GM12878 (cell line): ENCODE measurements around the gene EEIG2. TPM values are rescaled to one million over a fixed set of nuclear protein-coding genes. Genes with fewer than 3 reads are reported as not detected.

Experiments used
- ATAC-seq: fragments of 200-7000 bp; cut with Tn5 transposase; 3 replicates; pipeline ENCODE4 v1.9.1; 2020; ENCODE audit warnings: mild to moderate bottlenecking, moderate library complexity
- BruUV-seq: library from RNA; stranded (reverse); fragments of 400-500 nt; replicated peaks from 2 replicates; lab custom pipeline; 2021; lab: Mats Ljungman, UMichigan
- CTCF ChIA-PET: fragments of 300-600 bp; sonication (Branson Sonifier 250); formaldehyde crosslinking; extraction: SDS; loops from one replicate; lab custom pipeline; 2021; ENCODE audit warnings: inconsistent platforms; lab: Yijun Ruan, JAX
- POLR2A ChIA-PET: fragments of 350-600 bp; formaldehyde crosslinking; extraction: SDS; loops from one replicate; lab custom pipeline; 2021; ENCODE audit warnings: inconsistent platforms; lab: Charles Lee
- RAD21 ChIA-PET: fragments of 300-600 bp; sonication (Branson Sonifier 250); formaldehyde crosslinking; loops from one replicate; lab custom pipeline; 2023; ENCODE audit warnings: antibody characterized with exemption; ENCODE audit not compliant: unreplicated experiment; lab: Charles Lee
- SMC1A ChIA-PET: fragments of 300-600 bp; sonication (Branson Sonifier 250); formaldehyde crosslinking; loops from one replicate; lab custom pipeline; 2023; ENCODE audit not compliant: unreplicated experiment, uncharacterized antibody; lab: Charles Lee
- DNase-seq: peaks from one replicate; pipeline ENCODE4 v3.0.0-alpha.2; 2011; ENCODE audit warnings: low read depth, low spot score
- FAIRE-seq: peaks from 3 replicates; lab custom pipeline; 2011; peaks lifted over from hg19 to GRCh38; lab: Jason Lieb, UNC
- H2AFZ ChIP-seq: 2 replicates; pipeline ENCODE4 v1.6.0; 2011; ENCODE audit warnings: low read depth, low read length, control low read depth; ENCODE audit not compliant: control insufficient read depth
- H3K27ac ChIP-seq: 2 replicates; pipeline ENCODE4 v1.5.1; 2011; ENCODE audit warnings: control low read depth; ENCODE audit not compliant: control insufficient read depth, insufficient read depth
- H3K27me3 ChIP-seq, 2 experiments: replicated peaks in 1 of 2; 2 replicates each; pipeline versions ENCODE4 v1.6.0 to v1.6.1; 2011; ENCODE audit warnings: low read length in 1 of 2; ENCODE audit not compliant: control insufficient read depth in 2 of 2, insufficient read depth in 2 of 2
- H3K36me3 ChIP-seq, 2 experiments: 2 replicates each; pipeline ENCODE4 v1.5.1; 2011; ENCODE audit warnings: low read length in 1 of 2; ENCODE audit not compliant: control insufficient read depth in 2 of 2, insufficient read depth in 2 of 2
- H3K4me1 ChIP-seq: 2 replicates; pipeline ENCODE4 v1.6.1; 2011; ENCODE audit warnings: mild to moderate bottlenecking, low read length, moderate library complexity, mixed read lengths; ENCODE audit not compliant: control insufficient read depth, insufficient read depth
- H3K4me2 ChIP-seq: 2 replicates; pipeline ENCODE4 v1.6.0; 2011; ENCODE audit warnings: control low read depth; ENCODE audit not compliant: control insufficient read depth, insufficient read depth
- H3K4me3 ChIP-seq: fragments of 200-600 bp; sonication (generic); 2 replicates; pipeline ENCODE4 v1.5.1; 2016
- H3K79me2 ChIP-seq: 2 replicates; pipeline ENCODE4 v1.6.0; 2011; ENCODE audit warnings: low read length; ENCODE audit not compliant: control insufficient read depth, insufficient read depth
- H3K9ac ChIP-seq: 2 replicates; pipeline ENCODE4 v1.8.0; 2011; ENCODE audit warnings: low read length, control low read depth, mixed read lengths; ENCODE audit not compliant: control insufficient read depth, insufficient read depth
- H3K9me3 ChIP-seq: replicated peaks from 3 replicates; pipeline ENCODE4 v1.5.1; 2011; ENCODE audit warnings: mild to moderate bottlenecking, low read length; ENCODE audit not compliant: control insufficient read depth, insufficient read depth
- H4K20me1 ChIP-seq: 2 replicates; pipeline ENCODE4 v1.6.0; 2011; ENCODE audit not compliant: control insufficient read depth, insufficient read depth
- E2F8 ChIP-seq: fragments of 450-650 bp; IDR thresholded peaks from 2 replicates; pipeline ENCODE4 v1.6.1; 2018; ENCODE audit warnings: mild to moderate bottlenecking, low read depth, moderate library complexity; ENCODE audit not compliant: partially characterized antibody
- FOXM1 ChIP-seq: IDR thresholded peaks from 2 replicates; pipeline ENCODE4 v1.6.1; 2012; ENCODE audit warnings: low read depth, mild to moderate bottlenecking, inconsistent platforms, low read length, moderate library complexity
- GABPA ChIP-seq: IDR thresholded peaks from 2 replicates; pipeline ENCODE4 v1.6.1; 2014; ENCODE audit warnings: antibody characterized with exemption, low read depth, mild to moderate bottlenecking, inconsistent platforms
- HDGF ChIP-seq: fragments of 450-650 bp; IDR thresholded peaks from 2 replicates; pipeline ENCODE4 v1.6.1; 2016; ENCODE audit warnings: antibody characterized with exemption
- JUNB ChIP-seq: IDR thresholded peaks from 2 replicates; pipeline ENCODE4 v1.6.1; 2016; ENCODE audit warnings: antibody characterized with exemption, mild to moderate bottlenecking
- KDM1A ChIP-seq: fragments of 200-600 bp; sonication (generic); IDR thresholded peaks from 2 replicates; pipeline ENCODE4 v1.6.1; 2016; ENCODE audit warnings: borderline replicate concordance
- LARP7 ChIP-seq: fragments of 450-650 bp; IDR thresholded peaks from 2 replicates; pipeline ENCODE4 v1.6.1; 2017; ENCODE audit warnings: mild to moderate bottlenecking
- MEF2B ChIP-seq: fragments of 450-650 bp; IDR thresholded peaks from 2 replicates; pipeline ENCODE4 v1.6.1; 2018; ENCODE audit warnings: mild to moderate bottlenecking, moderate library complexity; ENCODE audit not compliant: partially characterized antibody, poor library complexity, severe bottlenecking
- NFYB ChIP-seq: IDR thresholded peaks from 2 replicates; pipeline ENCODE4 v1.6.1; 2011; ENCODE audit warnings: low read depth, mild to moderate bottlenecking, low read length, improper control_type of control experiment, moderate library complexity; ENCODE audit not compliant: insufficient read depth
- NR2C2 ChIP-seq: IDR thresholded peaks from 2 replicates; pipeline ENCODE4 v1.6.1; 2011; ENCODE audit warnings: borderline replicate concordance, low read depth; ENCODE audit not compliant: control insufficient read depth, insufficient read length
- POLR2AphosphoS5 ChIP-seq: IDR thresholded peaks from 2 replicates; pipeline ENCODE4 v1.6.1; 2011; ENCODE audit warnings: mild to moderate bottlenecking, low read length, inconsistent platforms
- RAD21 ChIP-seq: IDR thresholded peaks from 2 replicates; pipeline ENCODE4 v1.6.1; 2011; ENCODE audit warnings: mild to moderate bottlenecking, low read depth, low read length, moderate library complexity; ENCODE audit not compliant: insufficient read depth
- SREBF1 ChIP-seq: IDR thresholded peaks from 2 replicates; pipeline ENCODE4 v1.6.1; 2012; ENCODE audit warnings: mild to moderate bottlenecking, low read length
- ZZZ3 ChIP-seq: IDR thresholded peaks from 2 replicates; pipeline ENCODE4 v1.6.1; 2011; ENCODE audit warnings: low read depth; ENCODE audit not compliant: control insufficient read depth, insufficient read length
- WGBS: methylation state at CpG from one replicate; pipeline ENCODE4 v1.1.6; 2016; ENCODE audit warnings: low lambda C conversion rate; ENCODE audit not compliant: insufficient replicate concordance, insufficient coverage; ENCODE audit errors: missing lambda C conversion rate; 5-methylcytosine and 5-hydroxymethylcytosine counted together
- in situ Hi-C: fragments of 300-500 bp; cut with MboI; formaldehyde crosslinking; loops from 9 replicates; pipeline ENCODE4 v1.14.3; 2018; ENCODE audit warnings: mixed read lengths
- intact Hi-C: fragments of 100-400 bp; cut with micrococcal nuclease; formaldehyde crosslinking; loops from one replicate; pipeline ENCODE4 v1.14.2; 2022; ENCODE audit not compliant: unreplicated experiment
- polyA plus RNA-seq, 11 experiments: library from polyadenylated mRNA; depleted of rRNA in 4 of 11; unstranded in 6 of 11; stranded (reverse) in 5 of 11; fragments of >200 nt; fragmentation: Nextera tagmentation in 4 of 11; fragmentation: Illumina TruSeq in 1 of 11; extraction: Ambion mirVana in 4 of 11; extraction: Trizol in 1 of 11; gene quantifications; 1 replicate in 1 of 11; 2 replicates in 10 of 11; pipeline versions ENCODE4 v1.2.1 to v1.2.3, GENCODE V29; 2011 to 2016; ENCODE audit warnings: inconsistent platforms in 2 of 11, missing spikeins in 2 of 11, low read depth in 1 of 11
- total RNA-seq, 4 experiments: library from RNA; depleted of rRNA in 3 of 4; stranded (reverse); fragments of >200 nt in 3 of 4; fragmentation: Illumina TruSeq in 1 of 4; extraction: Trizol in 1 of 4; gene quantifications; 2 replicates each; pipeline versions ENCODE4 v1.2.1 to v1.2.3, GENCODE V29; 2013 to 2021

Gene EEIG2
- total and polyA plus RNA-seq, 10 of the 15 experiments (the other 5 are each of a cell fraction or from before 2014, with no cell fraction given) = 1.4 to 17.2 (median 9.8) TPM

GRCh38 chr1:108565081-108565480 lies 5.2 kb downstream of the EEIG2 start (continued):
- TF ChIP-seq MEF2B = no peak
- TF ChIP-seq LARP7 = no peak
- no peak for TF ChIP-seq HDGF
- TF ChIP-seq GABPA = no peak
- TF ChIP-seq JUNB = no peak
- no peak for TF ChIP-seq POLR2AphosphoS5
- TF ChIP-seq E2F8 = no peak
- TF ChIP-seq SREBF1 = no peak
- no peak for TF ChIP-seq NR2C2
- no peak for TF ChIP-seq FOXM1
- TF ChIP-seq RAD21 = no peak

GRCh38 chr1:108565512-108565911 lies 5.6 kb downstream of the EEIG2 start:
- FAIRE-seq (no peak), DNase-seq (no peak), ATAC-seq (no peak)
- SMC1A ChIA-PET = interaction anchor here (1.2 to 2.8 kb wide), 2 partner anchors 44 to 53 kb away, joined by 3 to 9 read pairs; no protein-coding TSS in a partner anchor
- in situ Hi-C loops (loop anchor here (5.0 to 10.0 kb wide), 2 partner anchors 82 to 361 kb away; partner anchors contain the start of gene SLC25A24), intact Hi-C loops (no loop called here)
- Histone ChIP-seq H2AFZ (no peak overlapping the region), H3K27ac (no peak overlapping the region), H3K9ac (no peak overlapping the region), H3K36me3 (no peaks in the 10 kb centered on the region), H3K4me1 (peaks cover 7% of the 10 kb centered on the region; the same call in 1 of the 2 replicates), H3K9me3 (no peaks in the 10 kb centered on the region), H4K20me1 (no peaks in the 10 kb centered on the region), H3K4me3 (no peak overlapping the region), H3K4me2 (no peak overlapping the region), H3K79me2 (peaks cover 2% of the 10 kb centered on the region), H3K27me3 (no peaks in the 10 kb centered on the region)
- WGBS = 94% methylated on average over 1 of the region's 1 CpG
- no TSS peak for BruUV-seq
- CTCF ChIA-PET = no interaction called here
- TF ChIP-seq KDM1A = no peak
- no peak for TF ChIP-seq NFYB
- TF ChIP-seq ZZZ3 = no peak
- POLR2A ChIA-PET = no interaction called here
- RAD21 ChIA-PET = no interaction called here
